MG63 (cell line): ENCODE measurements around the gene OGFOD3. TPM values are rescaled to one million over a fixed set of nuclear protein-coding genes. Genes with fewer than 3 reads are reported as not detected.
"Not testable (repeated sequence)": the region's sequence is repeated elsewhere in the genome, so short reads cannot be mapped to it uniquely, and the experiment has no call there.

ENCODE experiments used
- DNase-seq: peaks from one replicate; pipeline ENCODE4 v3.0.0-alpha.2; 2020
- H3K27me3 ChIP-seq: fragments of 250-450 bp; sonication (Bioruptor Pico); 2 replicates; pipeline ENCODE4 v1.5.1; 2020; ENCODE audit warnings: mild to moderate bottlenecking, moderate library complexity
- H3K36me3 ChIP-seq: fragments of 250-450 bp; sonication (Bioruptor Pico); 2 replicates; pipeline ENCODE4 v1.5.1; 2020; ENCODE audit warnings: mild to moderate bottlenecking, moderate library complexity
- H3K4me3 ChIP-seq: fragments of 250-450 bp; sonication (Bioruptor Pico); 2 replicates; pipeline ENCODE4 v1.5.1; 2020; ENCODE audit warnings: mild to moderate bottlenecking, moderate library complexity
- H3K9me3 ChIP-seq: fragments of 250-450 bp; sonication (Bioruptor Pico); 2 replicates; pipeline ENCODE4 v1.5.1; 2020; ENCODE audit warnings: mild to moderate bottlenecking, moderate library complexity
- total RNA-seq: library from RNA; depleted of rRNA; stranded (reverse); fragments of >200 nt; shearing (Covaris generic); gene quantifications from 2 replicates; pipeline ENCODE4 v1.2.3, GENCODE V29; 2014; ENCODE audit warnings: low replicate concordance

The OGFOD3 gene
- total RNA-seq, 1 experiment from 2014 or later: 33.7 TPM

DNA sequence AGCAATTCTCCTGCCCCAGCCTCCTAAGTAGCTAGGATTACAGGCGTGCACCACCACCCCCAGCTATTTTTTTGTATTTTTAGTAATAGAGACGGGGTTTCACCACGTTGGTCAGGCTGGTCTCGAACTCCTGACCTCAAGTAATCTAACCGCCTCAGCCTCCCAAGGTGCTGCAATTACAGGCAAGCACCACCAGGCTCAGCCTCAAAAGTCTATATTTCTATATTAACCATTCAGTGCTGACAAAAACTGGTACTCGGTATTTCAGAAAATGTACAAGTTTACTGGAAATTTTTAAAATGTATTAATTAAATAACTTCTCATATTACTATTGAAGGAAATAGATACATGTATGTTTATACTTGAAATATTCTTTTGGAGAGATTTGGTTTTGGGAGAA is 1.6 kb downstream of the OGFOD3 start:
- no peaks in the 10 kb centered on the region for H3K27me3 ChIP-seq
- H3K4me3 ChIP-seq: no peak overlapping the region
- no peaks in the 10 kb centered on the region for H3K9me3 ChIP-seq
- no peak for DNase-seq
- H3K36me3 ChIP-seq: no peaks in the 10 kb centered on the region

DNA sequence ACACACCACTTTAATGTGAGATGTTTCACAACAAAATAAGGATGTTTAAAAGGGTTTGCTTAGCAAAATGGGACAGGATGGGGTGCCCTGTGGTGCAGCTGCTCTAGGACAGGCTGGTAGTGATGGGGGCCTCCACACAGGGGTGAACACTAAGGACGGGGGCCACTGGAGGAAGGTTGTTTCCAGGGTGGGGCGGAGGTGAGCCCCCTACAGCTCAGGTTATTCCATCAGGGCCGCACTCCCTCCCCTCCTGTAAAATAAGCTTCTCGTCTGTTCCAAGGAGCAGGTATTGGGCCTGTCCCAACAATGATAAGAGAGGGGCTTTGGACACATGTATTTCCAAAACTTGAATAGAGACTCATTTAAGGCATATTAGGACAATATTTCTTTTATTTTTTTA is 2.1 kb downstream of the OGFOD3 start:
- DNase-seq: no peak
- H3K9me3 ChIP-seq: no peaks in the 10 kb centered on the region
- H3K27me3 ChIP-seq: no peaks in the 10 kb centered on the region
- H3K36me3 ChIP-seq: no peaks in the 10 kb centered on the region
- H3K4me3 ChIP-seq: no peak overlapping the region

DNA sequence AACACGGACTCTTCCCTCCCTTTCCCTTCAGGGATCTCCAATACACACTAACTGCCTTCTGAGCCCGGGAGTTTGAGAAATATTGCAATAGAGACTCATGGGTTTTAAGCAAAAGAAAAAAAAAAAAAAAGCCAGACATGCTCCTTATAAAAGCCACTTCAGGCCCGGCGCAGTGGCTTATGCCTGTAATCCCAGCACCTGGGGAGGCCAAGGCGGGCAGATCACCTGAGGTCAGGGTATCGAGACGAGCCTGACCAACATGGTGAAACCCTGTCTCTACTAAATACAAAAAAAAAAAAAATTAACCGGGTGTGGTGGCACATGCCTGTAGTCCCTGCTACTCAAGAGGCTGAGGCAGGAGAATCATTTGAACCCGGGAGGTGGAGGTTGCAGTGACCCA is 2.6 kb downstream of the OGFOD3 start:
- H3K9me3 ChIP-seq: no peaks in the 10 kb centered on the region
- DNase-seq: no peak
- H3K36me3 ChIP-seq: no peaks in the 10 kb centered on the region
- H3K4me3 ChIP-seq: no peak overlapping the region
- no peaks in the 10 kb centered on the region for H3K27me3 ChIP-seq

DNA sequence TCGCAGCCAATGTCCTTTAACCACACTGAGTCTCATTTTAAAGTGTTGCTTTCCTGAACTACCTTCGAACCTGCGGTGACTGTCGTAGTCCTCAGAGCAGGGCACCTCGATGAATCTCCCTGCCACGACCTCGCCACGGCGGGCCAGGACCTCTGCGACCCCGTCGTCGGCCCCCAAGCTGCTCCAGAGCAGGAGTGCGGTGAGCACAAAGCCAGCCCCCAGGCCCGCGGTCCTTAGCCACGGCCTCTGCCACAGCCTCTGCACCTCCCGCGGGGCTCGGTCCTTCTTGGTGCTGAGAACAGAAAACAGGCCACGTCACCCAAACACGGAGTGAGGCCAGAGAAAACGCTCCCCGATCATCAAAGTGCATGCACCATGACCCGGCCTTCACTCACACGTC is 3.0 kb downstream of the OGFOD3 start:
- Histone ChIP-seq H3K27me3 (no peaks in the 10 kb centered on the region), H3K4me3 (no peak overlapping the region)
- DNase-seq: no peak

DNA sequence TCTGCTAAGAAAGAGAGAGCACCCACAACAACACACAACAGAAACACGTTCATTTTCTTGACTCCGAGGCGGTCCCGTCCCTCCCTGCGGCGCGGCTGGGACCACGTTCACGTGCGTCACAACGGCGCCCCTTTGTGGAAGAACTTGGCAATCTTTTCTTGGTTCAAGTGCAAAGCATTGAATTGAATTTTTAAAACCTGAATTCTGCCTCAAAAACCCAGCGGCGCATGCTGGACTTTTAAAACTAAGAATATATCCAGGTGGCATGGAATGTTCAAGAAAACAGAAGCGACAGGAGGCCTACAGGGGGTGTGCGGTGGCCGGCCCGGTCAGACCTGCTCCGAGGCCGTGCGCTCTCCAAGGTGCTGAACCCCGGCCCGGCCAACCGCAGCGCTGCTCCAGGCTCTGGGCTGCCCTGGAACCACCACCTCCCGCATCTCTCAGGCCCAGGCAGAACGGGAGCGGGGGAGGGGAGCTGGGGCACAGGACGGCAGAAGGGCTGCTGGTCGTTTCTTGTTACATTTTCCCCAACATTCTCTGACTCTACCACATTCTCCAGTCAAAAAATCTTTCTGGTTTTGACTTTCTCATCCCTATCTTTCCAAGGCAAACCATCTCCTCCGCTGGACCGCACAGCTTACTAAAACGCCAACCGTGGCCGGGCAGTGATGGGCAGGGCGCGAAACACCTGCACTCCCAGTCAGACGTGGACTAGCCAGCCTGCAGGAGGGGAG is 3.7 kb downstream of the OGFOD3 start:
- Histone ChIP-seq H3K9me3 (no peaks in the 10 kb centered on the region), H3K4me3 (no peak overlapping the region), H3K36me3 (no peaks in the 10 kb centered on the region), H3K27me3 (no peaks in the 10 kb centered on the region)
- DNase-seq: peak; percentile 70

More for the DNA sequence above, 3.0 kb downstream of the OGFOD3 start:
- H3K36me3 ChIP-seq: no peaks in the 10 kb centered on the region
- no peaks in the 10 kb centered on the region for H3K9me3 ChIP-seq

DNA sequence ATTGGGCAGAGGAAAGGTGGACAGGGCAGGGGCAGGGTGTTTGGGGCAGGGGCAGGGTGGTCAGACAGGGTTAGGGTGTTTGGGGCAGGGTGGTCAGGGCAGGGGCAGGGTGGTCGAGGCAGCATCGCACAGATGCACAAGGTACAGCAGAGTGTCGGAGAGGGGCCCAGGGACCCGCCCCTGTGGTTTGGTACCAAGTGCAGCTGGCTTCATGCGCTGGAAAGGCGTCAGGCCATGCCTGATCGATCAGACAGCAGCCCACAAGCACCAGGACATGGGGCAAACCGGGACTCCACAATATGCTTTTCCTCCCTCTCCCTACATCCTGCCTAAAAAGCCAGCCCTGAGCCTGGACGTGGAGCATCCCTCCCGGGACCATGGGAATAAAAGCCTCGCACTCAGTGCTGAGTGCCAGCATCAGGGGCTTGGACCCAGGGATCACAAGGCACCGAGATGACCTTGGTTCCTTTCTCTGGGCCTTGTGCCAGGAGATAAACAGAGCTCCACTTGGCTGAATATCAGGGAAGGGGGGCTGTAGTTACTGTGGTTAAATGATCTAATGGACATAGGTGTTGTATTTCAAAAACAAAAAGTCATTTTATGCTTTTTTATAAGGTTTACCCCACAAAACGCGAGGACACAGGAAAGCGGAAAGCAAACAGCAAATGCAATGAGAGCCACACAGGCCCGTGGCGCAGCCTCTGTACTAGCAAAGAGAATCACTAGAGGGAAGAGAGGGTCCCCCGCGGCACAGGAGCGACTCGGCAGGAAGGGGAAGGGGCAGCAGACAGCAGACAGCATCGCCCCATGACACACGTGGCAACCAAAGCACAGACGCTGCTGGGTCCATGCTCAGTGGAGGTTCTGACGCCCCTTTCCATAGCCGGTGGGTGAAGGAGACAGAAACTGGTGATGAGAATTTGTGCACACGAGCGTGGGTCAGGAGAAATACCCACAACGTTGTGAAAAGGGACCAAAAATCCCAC is 5.6 kb downstream of the OGFOD3 start:
- no peak for DNase-seq
- no peaks in the 10 kb centered on the region for H3K27me3 ChIP-seq
- H3K9me3 ChIP-seq: no peaks in the 10 kb centered on the region
- no peak overlapping the region for H3K4me3 ChIP-seq
- H3K36me3 ChIP-seq: no peaks in the 10 kb centered on the region

DNA sequence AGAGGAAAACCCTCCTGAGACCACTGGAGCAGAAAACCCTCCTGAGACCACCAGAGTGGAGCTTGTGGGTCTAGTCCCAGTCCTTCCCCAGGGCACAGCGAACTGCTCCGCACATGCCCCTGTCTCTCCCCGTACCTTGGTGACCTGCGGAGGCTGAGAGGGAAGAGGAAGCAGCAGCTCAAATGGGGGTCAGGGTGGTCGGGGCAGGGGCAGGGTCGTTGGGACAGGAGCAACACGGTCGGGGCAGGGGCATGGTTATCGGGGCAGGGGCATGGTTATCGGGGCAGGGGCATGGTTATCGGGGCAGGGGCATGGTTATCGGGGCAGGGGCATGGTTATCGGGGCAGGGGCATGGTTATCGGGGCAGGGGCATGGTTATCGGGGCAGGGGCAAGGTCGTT is 6.3 kb downstream of the OGFOD3 start:
- H3K36me3 ChIP-seq, DNase-seq, H3K27me3 ChIP-seq, H3K9me3 ChIP-seq, H3K4me3 ChIP-seq: not testable (repeated sequence)

DNA sequence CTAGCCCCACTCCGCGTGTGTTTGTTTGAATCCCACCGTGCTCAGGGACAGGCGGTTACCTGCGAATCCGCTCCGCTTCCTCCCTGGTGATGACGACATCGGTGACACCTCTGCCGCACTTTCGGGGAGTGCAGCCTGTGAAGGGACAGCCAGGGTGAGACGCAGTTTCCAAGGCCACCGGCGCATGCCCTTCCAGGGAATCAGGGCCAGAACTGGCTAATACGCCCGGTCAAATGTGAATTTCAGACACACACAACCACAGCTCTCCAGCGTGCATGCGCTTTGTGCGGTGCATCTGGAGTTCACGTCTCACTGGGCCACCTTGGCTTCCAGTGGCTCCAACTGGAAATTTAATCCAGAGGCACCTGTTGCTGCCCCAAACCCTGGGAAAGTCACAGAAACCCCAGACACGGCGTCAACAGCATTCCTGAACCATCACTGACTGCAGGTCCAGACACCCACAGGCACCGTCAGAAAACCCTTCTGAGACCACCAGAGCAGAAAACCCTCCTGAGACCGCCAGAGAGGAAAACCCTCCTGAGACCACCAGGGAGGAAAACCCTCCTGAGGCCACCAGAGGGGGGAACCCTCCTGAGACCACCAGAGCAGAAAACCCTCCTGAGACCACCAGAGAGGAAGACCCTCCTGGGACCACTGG is 6.9 kb downstream of the OGFOD3 start:
- Histone ChIP-seq H3K36me3 (no peaks in the 10 kb centered on the region), H3K9me3 (no peaks in the 10 kb centered on the region), H3K27me3 (no peaks in the 10 kb centered on the region), H3K4me3 (no peak overlapping the region)
- no peak for DNase-seq

DNA sequence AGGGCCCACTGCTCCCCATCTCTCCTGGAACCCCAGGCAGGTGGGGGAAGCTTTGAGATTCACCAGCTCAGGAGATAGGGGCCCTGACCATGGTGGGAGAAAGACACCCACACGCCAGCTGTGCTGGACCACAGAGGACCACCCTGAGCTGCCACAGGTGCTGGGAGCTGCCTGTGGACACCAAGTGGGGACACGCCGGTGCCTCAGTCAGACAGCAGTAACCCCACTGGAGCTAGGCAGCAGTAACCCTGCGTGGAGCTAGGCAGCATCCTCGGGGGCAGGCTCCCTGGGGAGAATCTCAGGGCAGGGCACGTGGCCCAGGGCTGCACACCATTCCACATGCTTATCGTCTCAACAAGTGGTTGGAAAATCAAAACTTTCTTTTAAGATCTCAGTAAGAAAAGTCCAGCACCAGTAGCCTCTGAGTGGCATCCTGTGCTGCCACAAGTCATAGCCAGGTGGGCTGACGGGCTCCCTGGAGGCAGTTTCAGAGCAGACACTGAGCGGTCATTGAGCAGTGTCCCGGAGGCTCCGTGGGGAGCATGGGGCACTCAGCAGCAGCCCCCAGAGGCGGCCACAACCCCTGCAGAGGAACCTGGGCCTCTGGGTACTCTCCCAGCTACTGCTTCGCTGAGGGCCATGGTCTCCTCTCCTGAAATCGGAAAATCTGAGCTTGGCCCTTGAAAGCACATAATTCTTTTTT is 8.2 kb downstream of the OGFOD3 start:
- Histone ChIP-seq H3K9me3 (no peaks in the 10 kb centered on the region), H3K27me3 (no peaks in the 10 kb centered on the region), H3K4me3 (no peak overlapping the region), H3K36me3 (no peaks in the 10 kb centered on the region)
- DNase-seq: no peak

DNA sequence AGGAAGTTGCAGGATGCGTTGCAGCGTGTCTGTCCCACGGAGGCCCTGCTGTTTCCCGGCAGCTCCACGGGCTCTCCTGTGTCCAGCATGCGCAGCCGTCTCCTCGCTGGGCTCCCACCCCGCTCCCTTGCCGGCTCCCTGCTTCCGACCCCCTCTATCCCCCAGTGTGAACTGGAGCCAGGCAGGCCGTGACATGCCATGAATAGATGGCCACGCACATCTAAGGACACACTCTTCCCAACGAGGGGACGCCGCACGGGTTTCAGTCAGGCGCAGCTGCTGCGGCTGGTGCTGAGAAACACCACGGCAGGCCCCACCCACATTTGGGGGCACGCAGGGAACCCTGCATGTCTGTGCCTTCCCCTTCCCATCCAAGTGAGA is 9.5 kb downstream of the OGFOD3 start:
- DNase-seq: no peak
- Histone ChIP-seq H3K9me3 (no peaks in the 10 kb centered on the region), H3K36me3 (no peaks in the 10 kb centered on the region), H3K27me3 (no peaks in the 10 kb centered on the region), H3K4me3 (no peak overlapping the region)

DNA sequence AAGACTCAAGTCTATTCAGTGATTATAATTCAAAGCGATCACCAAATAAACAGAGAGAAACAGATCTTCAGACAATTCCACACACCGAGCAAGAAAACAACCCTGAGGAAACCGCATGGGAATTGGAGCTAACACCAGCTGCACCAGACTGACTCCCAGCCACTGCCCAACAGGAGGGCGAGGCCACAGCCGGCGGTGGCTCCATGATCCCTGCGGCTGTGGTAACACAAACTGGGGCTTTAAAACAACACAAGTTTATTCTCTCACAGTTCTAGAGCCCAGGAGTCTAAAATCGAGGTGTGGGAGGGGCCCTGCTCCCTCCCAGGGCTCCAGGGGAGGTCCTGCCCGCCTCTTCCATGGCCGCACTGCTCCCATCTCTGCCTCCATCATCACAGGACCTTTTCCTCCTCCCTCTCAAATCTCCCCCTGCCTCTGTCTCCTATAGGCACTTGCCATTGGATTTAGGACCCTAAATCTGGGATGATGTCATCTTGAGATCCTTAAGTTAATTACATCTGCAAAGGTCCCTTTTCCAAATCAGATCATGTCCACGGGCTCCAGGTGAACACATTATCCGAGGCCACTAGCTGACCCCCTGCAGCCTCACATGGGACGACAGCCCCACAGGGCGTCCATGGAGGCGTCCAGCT is 10.0 kb downstream of the OGFOD3 start:
- DNase-seq: no peak
- H3K36me3 ChIP-seq: no peaks in the 10 kb centered on the region
- no peaks in the 10 kb centered on the region for H3K27me3 ChIP-seq
- H3K4me3 ChIP-seq: no peak overlapping the region
- H3K9me3 ChIP-seq: no peaks in the 10 kb centered on the region

DNA sequence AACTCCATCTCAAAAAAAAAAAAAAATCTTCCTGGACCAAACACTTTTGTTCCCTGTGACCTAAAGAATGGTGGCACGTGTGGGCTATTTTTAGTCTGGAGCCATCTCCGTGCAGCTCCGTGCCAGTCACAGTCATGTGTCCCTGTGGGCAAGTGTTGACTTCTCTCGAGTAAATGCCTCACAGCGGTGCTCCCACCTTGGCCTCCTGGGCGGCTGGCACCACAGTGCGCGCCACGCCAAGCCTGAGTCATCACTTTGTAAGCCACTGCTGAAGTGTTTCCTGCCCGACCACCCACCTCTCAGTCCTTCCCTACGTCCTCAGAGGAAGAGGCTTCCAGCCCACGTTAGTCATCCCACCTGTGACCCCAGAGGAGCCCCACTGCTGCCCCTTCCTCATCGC is 11.1 kb downstream of the OGFOD3 start:
- H3K4me3 ChIP-seq: no peak overlapping the region
- DNase-seq: peak; percentile 73
- H3K9me3 ChIP-seq: no peaks in the 10 kb centered on the region
- no peaks in the 10 kb centered on the region for H3K27me3 ChIP-seq
- H3K36me3 ChIP-seq: no peaks in the 10 kb centered on the region

DNA sequence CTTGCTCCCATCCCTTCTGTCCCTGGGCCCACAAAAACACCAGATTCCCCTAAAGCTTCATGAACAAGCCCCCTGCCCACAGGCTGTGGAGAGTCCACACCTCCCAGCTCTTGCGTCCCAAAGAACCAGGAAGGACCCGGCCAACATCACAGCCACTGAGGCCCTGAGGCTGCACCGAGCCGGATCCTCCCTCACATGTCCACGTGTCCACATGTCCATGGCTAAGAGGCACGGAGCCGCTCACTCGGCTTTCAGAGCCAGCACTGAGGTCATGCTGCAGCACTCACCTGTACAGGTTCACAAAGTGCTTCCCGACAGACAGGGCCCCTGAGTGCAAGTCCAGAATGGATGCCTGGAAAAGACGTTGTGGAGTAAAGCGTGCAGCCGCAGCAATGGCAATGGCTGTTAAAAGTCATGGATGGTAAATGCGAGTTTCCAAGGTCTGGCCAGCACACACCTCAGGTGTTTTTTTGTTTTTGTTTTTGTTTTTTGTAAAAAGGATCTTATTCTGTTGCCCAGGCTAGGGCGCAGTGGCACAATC is 12.2 kb downstream of the OGFOD3 start:
- DNase-seq: no peak
- no peaks in the 10 kb centered on the region for H3K9me3 ChIP-seq
- no peak overlapping the region for H3K4me3 ChIP-seq
- H3K27me3 ChIP-seq: no peaks in the 10 kb centered on the region
- peaks cover 3% of the 10 kb centered on the region; the same call in 1 of the 2 replicates for H3K36me3 ChIP-seq

DNA sequence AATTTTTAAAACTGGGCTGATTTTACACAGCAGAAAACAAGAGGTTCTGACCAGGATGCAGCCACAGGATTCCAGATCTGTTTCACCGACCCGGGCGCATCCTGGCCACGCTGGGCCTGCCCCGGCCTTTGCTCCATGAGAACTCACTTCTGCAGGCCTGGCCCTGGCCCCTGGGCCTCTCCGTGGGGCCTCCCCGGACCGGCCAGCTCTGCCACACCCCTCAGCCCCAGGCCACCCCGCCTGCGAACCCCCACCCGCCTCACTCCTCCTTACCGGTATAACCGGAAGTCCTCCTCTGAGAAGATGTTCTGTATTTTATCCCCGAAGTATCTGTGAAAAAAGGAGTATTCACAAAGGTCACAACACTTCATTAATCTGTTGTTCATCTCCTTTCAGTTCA is 13.3 kb downstream of the OGFOD3 start:
- H3K4me3 ChIP-seq: no peak overlapping the region
- DNase-seq: no peak
- H3K36me3 ChIP-seq: peaks cover 5% of the 10 kb centered on the region; the same call in 1 of the 2 replicates

DNA sequence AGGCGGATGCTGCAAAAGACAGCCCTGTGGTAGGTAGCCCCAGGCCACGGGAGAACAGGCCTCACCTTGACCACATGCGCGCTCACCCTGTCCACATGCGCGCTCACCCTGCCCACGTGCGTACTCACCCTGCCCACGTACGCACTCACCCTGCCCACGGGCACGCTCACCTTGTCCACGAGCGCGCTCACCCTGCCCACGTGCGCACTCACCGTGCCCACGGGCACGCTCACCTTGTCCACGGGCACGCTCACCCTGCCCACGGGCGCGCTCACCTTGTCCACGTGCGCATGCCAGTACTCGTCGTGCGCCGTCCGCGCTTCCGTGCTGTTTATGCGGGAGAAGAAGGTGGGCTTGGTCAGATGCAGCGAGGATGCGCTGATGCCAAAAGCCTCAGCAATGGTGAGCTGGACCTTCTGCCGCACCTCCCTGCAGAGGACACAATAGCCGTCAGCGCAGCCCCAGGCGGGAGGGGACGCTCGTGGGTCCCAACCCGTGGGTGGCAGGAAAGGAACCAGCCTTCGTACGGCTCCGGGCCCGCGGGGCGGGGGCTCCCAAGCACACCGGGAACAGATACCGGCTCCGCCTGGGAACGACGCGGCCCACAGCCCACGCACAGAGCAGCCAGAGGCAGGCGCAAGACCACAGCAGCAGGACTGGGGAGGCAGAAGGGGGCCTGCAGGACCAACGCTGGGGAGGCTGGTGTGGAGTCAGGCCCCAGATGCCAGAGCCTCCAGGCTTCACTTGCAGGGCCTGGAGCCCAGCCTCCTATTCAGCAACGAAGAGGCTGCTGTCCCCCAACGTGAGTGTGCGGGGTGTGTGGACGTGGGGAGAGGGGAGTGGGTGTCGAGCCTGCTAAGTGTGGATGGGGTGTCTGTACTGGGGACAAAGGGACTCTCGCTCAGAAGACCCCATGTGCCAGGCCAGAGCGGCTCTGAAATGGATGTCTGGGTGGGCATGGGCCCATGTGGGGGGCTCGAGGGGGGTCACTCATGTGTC is 14.4 kb downstream of the OGFOD3 start:
- H3K4me3 ChIP-seq: no peak overlapping the region
- H3K9me3 ChIP-seq: no peaks in the 10 kb centered on the region
- no peaks in the 10 kb centered on the region for H3K27me3 ChIP-seq
- H3K36me3 ChIP-seq: peaks cover 5% of the 10 kb centered on the region; the same call in 1 of the 2 replicates
- DNase-seq: no peak

More for the DNA sequence above, 13.3 kb downstream of the OGFOD3 start:
- Histone ChIP-seq H3K9me3 (no peaks in the 10 kb centered on the region), H3K27me3 (no peaks in the 10 kb centered on the region)
